ENCODE results near the gene ZNF791. TPM values are rescaled to one million over a fixed set of nuclear protein-coding genes. Genes with fewer than 3 reads are reported as not detected.
"Not testable (repeated sequence)": the region's sequence is repeated elsewhere in the genome, so short reads cannot be mapped to it uniquely, and the experiment has no call there.

ZNF791 gene
- total and polyA plus RNA-seq, 12 donors = 4.7 to 22.1 (median 16.6) TPM

GRCh38 chr19:12642506-12642905, 31.8 kb downstream of the ZNF791 start:
- no peak for TF ChIP-seq CTCF (IDR thresholded peaks at IDR 0.05)
- no peak overlapping the region for H3K4me3 ChIP-seq
- no peak overlapping the region for H3K27ac ChIP-seq
- ATAC-seq (no peak), DNase-seq (no peak)
- no peaks in the 10 kb centered on the region for H3K9me3 ChIP-seq
- peaks cover 0 to 13% (median 0%) of the 10 kb centered on the region in 9 donors for H3K36me3 ChIP-seq
- no peaks in the 10 kb centered on the region for H3K27me3 ChIP-seq
- peaks cover 0 to 14% (median 9%) of the 10 kb centered on the region in 9 donors for H3K4me1 ChIP-seq
- WGBS, 2 donors = 91% methylated on average over 26 of the region's 26 CpGs
- intact Hi-C loops (cut with DNase I) = no loop called here

GRCh38 chr19:12643716-12644115, 33.0 kb downstream of the ZNF791 start:
- ATAC-seq; H3K27ac ChIP-seq; H3K27me3 ChIP-seq; DNase-seq; H3K4me3 ChIP-seq; intact Hi-C loops (cut with DNase I); H3K9me3 ChIP-seq: not testable (repeated sequence)
- Histone ChIP-seq H3K4me1 (peaks cover 7 to 26% (median 20%) of the 10 kb centered on the region in 9 donors), H3K36me3 (peaks cover 0 to 13% (median 0%) of the 10 kb centered on the region in 9 donors)
- WGBS, 2 donors = 95 to 96% methylated on average over 14 of the region's 14 CpGs

GRCh38 chr19:12646551-12646950, 35.8 kb downstream of the ZNF791 start:
- DNase-seq = no peak
- Histone ChIP-seq H3K36me3 (peaks cover 0 to 21% (median 0%) of the 10 kb centered on the region in 9 donors), H3K4me1 (peaks cover 7 to 15% (median 11%) of the 10 kb centered on the region in 9 donors), H3K9me3 (no peaks in the 10 kb centered on the region), H3K4me3 (no peak overlapping the region), H3K27me3 (no peaks in the 10 kb centered on the region), H3K27ac (no peak overlapping the region)
- intact Hi-C loops (cut with DNase I) = no loop called here
- ATAC-seq = no peak
- 85 to 91% methylated on average over 10 of the region's 10 CpGs for WGBS, 2 donors
- TF ChIP-seq CTCF (IDR thresholded peaks at IDR 0.05) = no peak

- no peaks in the 10 kb centered on the region for H3K9me3 ChIP-seq
- DNase-seq = no peak
- peaks cover 7 to 15% (median 11%) of the 10 kb centered on the region in 9 donors for H3K4me1 ChIP-seq
- no peak overlapping the region for H3K27ac ChIP-seq
- 78 to 79% methylated on average over 8 of the region's 8 CpGs for WGBS, 2 donors
- H3K36me3 ChIP-seq = peaks cover 0 to 26% (median 0%) of the 10 kb centered on the region in 9 donors
- no peaks in the 10 kb centered on the region for H3K27me3 ChIP-seq
- intact Hi-C loops (cut with DNase I) = no loop called here
- TF ChIP-seq CTCF (IDR thresholded peaks at IDR 0.05) = no peak
- no peak overlapping the region for H3K4me3 ChIP-seq
- no peak for ATAC-seq
Measured at GRCh38 chr19:12647047-12647446, 36.3 kb downstream of the ZNF791 start.

GRCh38 chr19:12647490-12648071, 36.9 kb downstream of the ZNF791 start:
- ATAC-seq (peak; percentile 63 to 91 (median 86)), DNase-seq (peak in 1 of 2 donors; percentile 72)
- no peak overlapping the region for H3K27ac ChIP-seq
- WGBS, 2 donors = 15 to 16% methylated on average over 30 to 31 of the region's 31 CpGs
- H3K4me3 ChIP-seq = peak overlapping the region in 8 of 10 donors; percentile 22 to 44 (median 32)
- H3K27me3 ChIP-seq = no peaks in the 10 kb centered on the region
- intact Hi-C loops (cut with DNase I) = no loop called here
- TF ChIP-seq CTCF (IDR thresholded peaks at IDR 0.05) = no peak
- peaks cover 7 to 15% (median 11%) of the 10 kb centered on the region in 9 donors for H3K4me1 ChIP-seq
- H3K9me3 ChIP-seq = no peaks in the 10 kb centered on the region
- peaks cover 0 to 29% (median 0%) of the 10 kb centered on the region in 9 donors for H3K36me3 ChIP-seq

All from heart right ventricle (tissue), 16 donors.